Measurements from ENCODE around the gene TRIOBP.
"Not testable (repeated sequence)": the region's sequence is repeated elsewhere in the genome, so short reads cannot be mapped to it uniquely, and the experiment has no call there.

Gene TRIOBP

DNA sequence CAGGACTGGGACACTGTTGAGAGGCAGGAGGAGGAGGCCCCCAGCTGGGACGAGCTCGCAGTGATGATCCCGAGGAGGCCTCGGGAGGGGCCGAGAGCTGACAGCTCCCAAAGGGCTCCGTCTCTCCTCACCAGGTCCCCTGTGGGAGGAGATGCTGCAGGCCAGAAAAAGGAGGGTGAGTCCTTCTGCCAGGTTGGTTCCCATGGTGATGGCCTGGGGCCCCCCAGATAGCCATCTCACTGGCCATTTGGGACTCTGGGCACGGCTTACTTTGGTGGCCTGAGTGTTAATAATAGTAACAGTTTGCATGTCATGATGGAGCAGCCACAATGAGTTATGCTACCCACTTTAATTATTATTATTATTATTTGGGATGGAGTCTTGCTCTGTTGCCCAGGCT is 18.9 kb downstream of the TRIOBP start:
- Mint-ChIP-seq H3K9me3 (no peaks in the 10 kb centered on the region), H3K27ac (no peak overlapping the region), H3K4me1 (no peaks in the 10 kb centered on the region), H3K4me3 (no peak overlapping the region), H3K27me3 (no peaks in the 10 kb centered on the region), H3K36me3 (peaks cover 10% of the 10 kb centered on the region)
- no peak for DNase-seq (ENCODE audit: low spot score in 2 of 2)
- ATAC-seq (ENCODE audit: low read depth): no peak

DNA sequence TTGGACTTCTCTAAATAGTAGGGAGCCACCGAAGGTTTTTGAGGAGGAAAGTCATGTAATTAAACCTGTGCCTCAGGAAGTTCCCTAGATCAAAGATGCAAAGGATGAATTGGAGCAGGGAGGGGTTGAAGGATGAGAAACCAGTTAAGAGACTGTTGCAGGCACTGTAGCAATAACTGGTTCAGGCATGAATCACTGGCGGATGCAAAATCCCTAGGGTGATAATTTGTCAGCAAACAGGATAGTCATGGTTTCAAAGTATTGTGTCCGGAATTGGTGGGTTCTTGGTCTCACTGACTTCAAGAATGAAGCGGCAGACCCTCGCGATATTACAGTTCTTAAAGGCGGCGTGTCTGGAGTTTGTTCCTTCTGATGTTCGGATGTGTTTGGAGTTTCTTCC is 19.9 kb downstream of the TRIOBP start:
- H3K4me1 Mint-ChIP-seq: no peaks in the 10 kb centered on the region
- ATAC-seq (ENCODE audit: low read depth): no peak
- no peaks in the 10 kb centered on the region for H3K9me3 Mint-ChIP-seq
- peaks cover 10% of the 10 kb centered on the region for H3K36me3 Mint-ChIP-seq
- no peak overlapping the region for H3K27ac Mint-ChIP-seq
- DNase-seq (ENCODE audit: low spot score in 2 of 2): no peak
- H3K27me3 Mint-ChIP-seq: no peaks in the 10 kb centered on the region
- H3K4me3 Mint-ChIP-seq: no peak overlapping the region

DNA sequence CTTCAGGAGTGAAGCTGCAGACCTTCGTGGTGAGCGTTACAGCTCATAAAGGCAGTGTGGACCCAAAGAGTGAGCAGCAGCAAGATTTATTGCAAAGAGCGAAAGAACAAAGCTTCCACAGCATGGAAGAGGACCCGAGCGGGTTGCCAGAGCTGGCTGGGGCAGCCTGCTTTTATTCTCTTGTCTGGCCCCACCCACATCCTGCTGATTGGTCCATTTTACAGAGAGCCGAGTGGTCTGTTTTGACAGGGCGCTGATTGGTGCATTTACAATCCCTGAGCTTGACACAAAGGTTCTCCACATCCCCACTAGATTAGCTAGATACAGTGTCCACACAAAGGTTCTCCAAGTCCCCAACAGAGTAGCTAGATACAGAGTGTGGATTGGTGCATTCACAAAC is 20.4 kb downstream of the TRIOBP start:
- H3K27ac Mint-ChIP-seq; H3K27me3 Mint-ChIP-seq; H3K4me3 Mint-ChIP-seq; ATAC-seq (ENCODE audit: low read depth); H3K9me3 Mint-ChIP-seq; DNase-seq (ENCODE audit: low spot score in 2 of 2); H3K4me1 Mint-ChIP-seq: not testable (repeated sequence)
- H3K36me3 Mint-ChIP-seq: peaks cover 10% of the 10 kb centered on the region

DNA sequence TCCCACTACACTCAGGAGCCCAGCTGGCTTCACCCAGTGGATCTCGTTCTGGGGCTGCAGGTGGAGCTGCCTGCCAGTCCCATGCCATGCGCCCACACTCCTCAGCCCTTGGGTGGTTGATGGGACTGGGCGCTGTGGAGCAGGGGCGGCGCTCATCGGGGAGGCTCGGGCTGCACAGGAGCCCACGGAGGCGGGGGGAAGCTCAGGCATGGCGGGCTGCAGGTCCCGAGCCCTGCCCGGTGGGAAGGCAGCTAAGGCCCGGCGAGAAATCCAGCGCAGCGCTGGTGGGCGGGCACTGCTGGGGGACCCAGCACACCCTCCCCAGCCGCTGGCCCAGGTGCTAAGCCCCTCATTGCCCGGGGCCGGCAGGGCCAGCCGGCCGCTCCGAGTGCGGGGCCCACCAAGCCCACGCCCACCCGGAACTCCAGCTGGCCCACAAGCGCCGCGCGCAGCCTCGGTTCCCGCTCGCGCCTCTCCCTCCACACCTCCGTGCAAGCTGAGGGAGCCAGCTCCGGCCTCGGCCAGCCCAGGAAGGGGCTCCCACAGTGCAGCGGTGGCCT is 21.0 kb downstream of the TRIOBP start:
- ATAC-seq (ENCODE audit: low read depth); H3K4me3 Mint-ChIP-seq; H3K9me3 Mint-ChIP-seq; H3K4me1 Mint-ChIP-seq; H3K27ac Mint-ChIP-seq; H3K27me3 Mint-ChIP-seq; DNase-seq (ENCODE audit: low spot score in 2 of 2): not testable (repeated sequence)
- peaks cover 10% of the 10 kb centered on the region for H3K36me3 Mint-ChIP-seq

DNA sequence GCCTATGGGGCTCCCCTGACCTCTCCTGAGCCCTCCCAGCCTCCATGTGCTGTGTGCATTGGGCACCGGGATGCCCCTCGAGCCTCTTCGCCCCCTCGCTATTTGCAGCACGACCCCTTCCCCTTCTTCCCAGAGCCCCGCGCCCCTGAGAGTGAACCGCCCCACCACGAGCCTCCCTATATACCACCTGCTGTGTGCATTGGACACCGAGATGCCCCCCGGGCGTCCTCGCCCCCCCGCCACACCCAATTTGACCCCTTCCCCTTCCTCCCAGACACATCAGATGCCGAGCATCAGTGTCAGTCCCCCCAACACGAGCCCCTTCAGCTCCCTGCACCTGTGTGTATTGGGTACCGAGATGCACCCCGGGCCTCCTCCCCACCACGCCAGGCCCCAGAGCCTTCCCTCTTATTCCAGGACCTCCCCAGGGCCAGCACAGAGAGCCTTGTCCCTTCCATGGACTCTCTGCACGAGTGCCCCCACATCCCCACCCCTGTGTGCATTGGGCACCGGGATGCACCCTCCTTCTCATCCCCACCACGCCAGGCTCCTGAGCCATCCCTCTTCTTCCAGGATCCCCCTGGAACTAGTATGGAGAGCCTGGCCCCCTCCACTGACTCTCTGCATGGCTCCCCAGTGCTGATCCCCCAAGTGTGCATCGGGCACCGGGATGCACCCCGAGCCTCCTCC is 28.8 kb downstream of the TRIOBP start:
- Mint-ChIP-seq H3K4me1 (no peaks in the 10 kb centered on the region), H3K4me3 (no peak overlapping the region), H3K36me3 (peaks cover 15% of the 10 kb centered on the region), H3K9me3 (no peaks in the 10 kb centered on the region), H3K27ac (no peak overlapping the region), H3K27me3 (no peaks in the 10 kb centered on the region)
- ATAC-seq (ENCODE audit: low read depth) (no peak), DNase-seq (ENCODE audit: low spot score in 2 of 2) (no peak)

DNA sequence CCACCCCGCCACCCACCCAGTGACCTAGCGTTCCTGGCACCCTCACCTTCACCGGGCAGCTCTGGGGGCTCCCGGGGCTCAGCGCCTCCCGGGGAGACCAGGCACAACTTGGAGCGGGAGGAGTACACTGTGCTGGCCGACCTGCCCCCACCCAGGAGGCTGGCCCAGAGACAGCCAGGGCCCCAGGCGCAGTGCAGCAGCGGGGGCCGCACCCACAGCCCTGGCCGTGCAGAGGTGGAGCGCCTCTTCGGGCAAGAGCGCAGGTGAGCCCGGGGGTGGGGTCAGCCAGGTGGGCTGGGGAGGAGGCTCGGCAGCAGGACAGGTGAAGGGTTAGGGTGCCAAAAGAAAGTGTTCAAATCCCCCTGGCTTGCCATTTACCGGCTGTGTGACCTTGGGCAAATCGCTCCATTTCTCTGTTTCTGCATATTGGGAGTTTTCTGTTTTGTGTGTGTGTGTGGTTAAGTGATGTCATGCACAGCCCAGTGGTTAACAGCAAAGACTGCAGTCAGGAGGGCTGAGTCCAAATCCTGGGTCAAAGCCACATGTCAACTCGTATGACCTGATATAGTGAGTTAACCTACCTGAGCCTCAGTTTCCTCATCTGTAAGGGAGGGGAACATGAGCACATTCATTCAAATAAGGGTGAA is 29.5 kb downstream of the TRIOBP start:
- no peak for ATAC-seq (ENCODE audit: low read depth)
- DNase-seq (ENCODE audit: low spot score in 2 of 2): no peak
- no peaks in the 10 kb centered on the region for H3K9me3 Mint-ChIP-seq

DNA sequence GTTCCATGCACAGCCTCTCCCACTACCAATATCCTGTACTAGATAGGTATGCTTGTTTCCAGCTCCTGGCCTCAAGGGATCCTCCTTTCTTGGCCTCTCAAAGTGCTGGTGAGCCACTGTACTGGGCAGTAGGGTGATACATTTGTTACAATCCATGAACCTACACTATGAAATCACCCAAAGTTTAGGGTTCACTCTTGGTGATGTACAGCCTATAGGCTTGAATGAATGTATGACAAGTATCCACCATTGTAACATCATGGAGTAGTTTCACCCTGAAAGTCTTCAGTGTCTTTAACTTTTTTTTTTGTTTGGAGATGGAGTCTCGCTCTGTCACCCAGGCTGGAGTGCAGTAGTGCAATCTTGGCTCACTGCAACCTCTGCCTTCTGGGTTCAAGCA is 31.8 kb downstream of the TRIOBP start:
- Mint-ChIP-seq H3K27ac (no peak overlapping the region), H3K4me3 (no peak overlapping the region), H3K4me1 (no peaks in the 10 kb centered on the region), H3K27me3 (no peaks in the 10 kb centered on the region), H3K36me3 (peaks cover 12% of the 10 kb centered on the region), H3K9me3 (no peaks in the 10 kb centered on the region)
- ATAC-seq (ENCODE audit: low read depth): no peak
- DNase-seq (ENCODE audit: low spot score in 2 of 2): no peak

More for the DNA sequence above, 29.5 kb downstream of the TRIOBP start:
- Mint-ChIP-seq H3K27ac (no peak overlapping the region), H3K4me3 (no peak overlapping the region), H3K36me3 (peaks cover 15% of the 10 kb centered on the region), H3K4me1 (no peaks in the 10 kb centered on the region), H3K27me3 (no peaks in the 10 kb centered on the region)

DNA sequence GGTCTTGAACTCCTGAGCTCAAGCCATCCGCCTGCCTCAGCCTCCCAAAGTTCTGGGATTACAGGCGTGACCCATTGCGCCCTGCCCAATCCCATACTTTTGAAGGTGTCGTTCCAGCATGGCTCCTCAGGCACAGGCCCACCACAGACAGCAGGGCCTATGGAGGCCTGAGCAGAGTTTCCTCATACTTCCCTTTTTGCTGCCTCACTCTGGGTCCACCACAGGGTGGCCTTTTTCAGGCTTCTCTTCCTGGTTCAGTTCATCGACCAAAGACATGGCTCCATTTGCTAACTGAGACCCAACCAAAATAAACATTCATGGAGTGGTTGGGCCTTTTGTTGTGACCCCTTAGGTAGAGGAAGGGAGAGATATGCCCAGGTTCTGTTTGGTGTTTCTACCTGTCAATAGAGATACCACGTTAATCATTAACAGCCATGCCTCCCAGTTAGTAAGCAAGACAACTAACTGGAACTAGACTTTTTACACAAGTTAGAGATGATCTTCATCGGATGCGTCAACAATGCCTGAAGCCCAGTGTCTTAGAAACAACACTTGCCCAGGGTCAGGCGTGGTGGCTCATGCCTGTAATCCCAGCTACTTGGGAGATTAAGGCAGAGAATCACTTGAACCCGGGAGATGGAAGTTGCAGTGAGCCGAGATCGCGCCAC is 35.1 kb downstream of the TRIOBP start:
- H3K9me3 Mint-ChIP-seq: no peaks in the 10 kb centered on the region
- H3K27ac Mint-ChIP-seq: peak overlapping the region; percentile 82
- no peaks in the 10 kb centered on the region for H3K4me1 Mint-ChIP-seq
- DNase-seq (ENCODE audit: low spot score in 2 of 2): no peak
- no peaks in the 10 kb centered on the region for H3K36me3 Mint-ChIP-seq
- peak; percentile 54 for ATAC-seq (ENCODE audit: low read depth)
- no peaks in the 10 kb centered on the region for H3K27me3 Mint-ChIP-seq
- H3K4me3 Mint-ChIP-seq: no peak overlapping the region

DNA sequence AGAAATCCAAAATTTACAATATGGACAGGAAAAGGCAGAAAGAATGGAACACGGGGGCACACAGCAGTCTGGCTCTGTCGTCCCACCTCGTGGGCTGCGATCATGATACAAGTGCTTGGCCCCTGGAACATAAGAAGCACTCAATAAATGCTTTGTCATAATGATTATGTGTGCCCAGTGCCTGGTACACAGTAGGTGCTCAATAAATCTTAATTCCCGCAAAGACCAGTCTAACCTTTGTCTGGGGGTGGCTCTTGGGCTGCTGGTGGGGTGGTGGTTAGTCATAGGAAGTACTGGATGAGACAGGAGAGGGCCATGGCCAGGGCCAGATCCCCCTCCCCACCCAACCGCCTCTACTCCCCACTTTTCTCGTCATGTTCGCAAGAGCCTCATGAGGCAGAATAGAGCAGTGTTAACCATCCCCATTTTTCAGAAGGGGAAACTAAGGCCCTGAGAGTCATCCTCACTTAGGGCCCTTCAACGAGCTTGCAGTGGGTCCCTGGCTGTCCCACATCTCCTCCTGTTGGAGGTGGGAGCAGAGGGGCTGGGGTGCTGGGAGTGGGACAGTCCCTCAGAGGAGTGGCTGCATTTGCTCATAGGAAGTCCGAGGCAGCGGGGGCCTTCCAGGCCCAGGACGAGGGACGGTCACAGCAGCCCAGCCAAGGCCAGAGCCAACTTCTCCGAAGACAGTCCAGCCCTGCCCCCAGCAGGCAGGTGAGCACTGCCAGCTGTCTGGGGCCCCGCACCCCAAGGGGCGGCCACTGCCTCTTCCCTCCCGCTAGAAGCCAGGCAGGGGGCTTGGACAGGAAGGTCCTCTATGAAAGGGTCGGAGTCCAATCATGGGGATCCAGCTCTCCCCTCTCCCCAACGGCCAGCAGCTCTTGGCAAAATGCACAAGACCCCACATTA is 36.1 kb downstream of the TRIOBP start:
- no peaks in the 10 kb centered on the region for H3K36me3 Mint-ChIP-seq
- DNase-seq (ENCODE audit: low spot score in 2 of 2): no peak
- H3K9me3 Mint-ChIP-seq: no peaks in the 10 kb centered on the region
- H3K4me1 Mint-ChIP-seq: peaks cover under 1% of the 10 kb centered on the region
- H3K27ac Mint-ChIP-seq: no peak overlapping the region
- peaks cover 3% of the 10 kb centered on the region for H3K27me3 Mint-ChIP-seq
- H3K4me3 Mint-ChIP-seq: no peak overlapping the region
- ATAC-seq (ENCODE audit: low read depth): no peak

DNA sequence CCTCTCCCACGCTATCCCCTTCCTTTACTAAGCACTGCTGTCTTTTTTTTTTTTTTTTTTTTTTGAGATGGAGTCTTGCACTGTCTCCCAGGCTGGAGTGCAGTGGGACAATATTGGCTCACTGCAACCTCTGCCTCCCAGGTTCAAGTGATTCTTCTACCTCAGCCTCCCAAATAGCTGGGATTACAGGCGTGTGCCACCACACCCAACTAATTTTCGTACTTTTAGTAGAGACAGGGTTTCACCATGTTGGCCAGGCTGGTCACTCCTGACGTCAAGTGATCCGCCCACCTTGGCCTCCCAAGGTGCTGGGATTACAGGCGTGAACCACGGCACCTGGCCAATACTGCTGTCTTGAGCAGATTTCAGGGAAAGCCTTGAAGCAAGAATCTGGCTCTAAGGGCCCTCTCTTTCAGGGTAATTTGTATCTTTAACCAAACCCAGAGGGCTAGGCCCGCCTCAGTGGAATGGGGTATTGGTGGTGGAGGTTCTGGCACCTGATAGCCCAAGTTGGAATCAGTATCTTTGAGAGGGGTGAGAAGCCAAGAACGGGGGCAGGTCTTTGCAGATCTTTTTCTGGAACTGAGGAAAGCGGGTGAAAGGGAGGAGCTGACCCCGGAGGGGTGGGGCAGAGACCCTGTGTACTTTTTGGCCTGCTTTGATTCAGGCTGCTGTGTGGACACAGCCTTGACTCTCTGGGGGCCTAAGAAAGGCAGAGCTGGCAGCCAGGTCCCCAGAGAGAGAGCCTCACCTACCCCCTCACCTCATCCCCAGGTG is 37.0 kb downstream of the TRIOBP start:
- H3K27me3 Mint-ChIP-seq: peaks cover 7% of the 10 kb centered on the region
- no peak overlapping the region for H3K4me3 Mint-ChIP-seq
- peaks cover 4% of the 10 kb centered on the region for H3K36me3 Mint-ChIP-seq
- peaks cover 5% of the 10 kb centered on the region for H3K4me1 Mint-ChIP-seq
- DNase-seq (ENCODE audit: low spot score in 2 of 2): no peak
- no peak for ATAC-seq (ENCODE audit: low read depth)
- H3K27ac Mint-ChIP-seq: no peak overlapping the region
- no peaks in the 10 kb centered on the region for H3K9me3 Mint-ChIP-seq

DNA sequence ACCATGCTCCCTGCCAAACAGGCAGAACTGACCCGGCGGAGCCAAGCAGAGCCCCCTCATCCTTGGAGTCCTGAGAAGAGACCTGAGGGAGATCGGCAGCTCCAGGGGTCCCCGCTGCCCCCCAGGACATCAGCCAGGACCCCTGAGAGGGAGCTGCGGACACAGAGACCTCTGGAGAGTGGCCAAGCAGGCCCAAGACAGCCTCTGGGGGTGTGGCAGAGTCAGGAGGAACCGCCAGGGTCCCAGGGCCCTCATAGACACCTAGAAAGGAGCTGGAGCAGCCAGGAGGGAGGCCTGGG is 37.5 kb downstream of the TRIOBP start:
- H3K4me1 Mint-ChIP-seq: peaks cover 5% of the 10 kb centered on the region
- no peak overlapping the region for H3K4me3 Mint-ChIP-seq
- DNase-seq (ENCODE audit: low spot score in 2 of 2): no peak
- no peak for ATAC-seq (ENCODE audit: low read depth)
- no peaks in the 10 kb centered on the region for H3K9me3 Mint-ChIP-seq
- peaks cover 7% of the 10 kb centered on the region for H3K27me3 Mint-ChIP-seq
- H3K27ac Mint-ChIP-seq: no peak overlapping the region
- peaks cover 4% of the 10 kb centered on the region for H3K36me3 Mint-ChIP-seq

DNA sequence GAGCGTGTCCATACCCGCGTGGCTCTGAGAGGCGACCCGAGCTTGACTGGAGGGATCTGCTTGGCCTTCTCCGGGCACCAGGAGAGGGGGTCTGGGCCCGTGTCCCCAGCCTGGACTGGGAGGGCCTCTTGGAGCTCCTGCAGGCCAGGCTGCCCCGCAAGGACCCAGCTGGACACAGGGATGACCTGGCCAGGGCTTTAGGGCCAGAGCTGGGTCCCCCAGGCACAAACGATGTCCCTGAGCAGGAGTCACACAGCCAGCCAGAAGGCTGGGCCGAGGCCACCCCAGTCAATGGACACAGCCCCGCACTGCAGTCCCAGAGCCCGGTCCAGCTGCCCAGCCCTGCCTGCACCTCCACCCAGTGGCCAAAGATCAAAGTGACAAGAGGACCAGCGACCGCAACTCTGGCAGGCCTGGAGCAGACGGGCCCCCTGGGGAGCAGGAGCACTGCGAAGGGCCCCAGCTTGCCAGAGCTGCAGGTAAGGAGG is 38.2 kb downstream of the TRIOBP start:
- peaks cover 5% of the 10 kb centered on the region for H3K4me1 Mint-ChIP-seq
- ATAC-seq (ENCODE audit: low read depth): no peak
- H3K27me3 Mint-ChIP-seq: peaks cover 7% of the 10 kb centered on the region
- DNase-seq (ENCODE audit: low spot score in 2 of 2): no peak
- H3K9me3 Mint-ChIP-seq: no peaks in the 10 kb centered on the region
- no peak overlapping the region for H3K27ac Mint-ChIP-seq
- no peak overlapping the region for H3K4me3 Mint-ChIP-seq
- H3K36me3 Mint-ChIP-seq: peaks cover 4% of the 10 kb centered on the region

DNA sequence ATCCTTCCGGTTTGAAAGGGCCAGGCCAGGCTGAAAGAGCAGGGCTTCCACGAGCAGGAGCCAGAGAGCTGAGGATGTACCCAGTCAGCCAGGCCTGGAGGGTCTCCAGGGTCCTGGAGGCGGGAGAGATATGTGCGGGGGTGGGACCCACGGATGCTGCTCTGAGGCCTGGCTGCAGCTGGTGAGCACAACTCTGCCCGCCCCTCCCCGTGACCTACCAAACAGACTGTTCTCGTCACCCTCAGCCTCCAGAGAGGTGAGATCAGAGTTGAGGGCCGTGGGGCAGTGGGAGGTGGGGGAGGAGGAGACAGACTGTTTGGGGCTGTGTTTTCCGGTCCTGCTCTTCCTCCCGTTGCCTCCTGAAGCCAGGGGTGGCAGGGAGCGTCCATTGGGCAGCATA is 42.2 kb downstream of the TRIOBP start:
- ATAC-seq (ENCODE audit: low read depth) (no peak), DNase-seq (ENCODE audit: low spot score in 2 of 2) (no peak)
- Mint-ChIP-seq H3K9me3 (no peaks in the 10 kb centered on the region), H3K27me3 (peaks cover 7% of the 10 kb centered on the region), H3K36me3 (peaks cover 5% of the 10 kb centered on the region), H3K4me1 (peaks cover 9% of the 10 kb centered on the region), H3K27ac (no peak overlapping the region), H3K4me3 (no peak overlapping the region)

All from memory B cell (primary cell).